Renal cortex interstitium (tissue), 11 donors: ENCODE data around the gene ETS1. TPM values are rescaled to one million over a fixed set of nuclear protein-coding genes. Genes with fewer than 3 reads are reported as not detected.

Experiments used
- DNase-seq, 11 donors: peaks; one replicate each; pipeline ENCODE4 v3.0.0-alpha.2; 2013; ENCODE audit warnings: low read depth in 9 of 11, low spot score in 4 of 11; ENCODE audit errors: extremely low read depth in 1 of 11
- polyA plus RNA-seq, 3 donors: library from polyadenylated mRNA; unstranded; fragments of 120-200 nt; gene quantifications; one replicate each; pipeline ENCODE4 v1.2.1, GENCODE V29; 2013; ENCODE audit not compliant: insufficient read length in 3 of 3

Gene ETS1
- polyA plus RNA-seq, 3 donors, result 64.5 to 84.2 (median 74.3) TPM

DNA sequence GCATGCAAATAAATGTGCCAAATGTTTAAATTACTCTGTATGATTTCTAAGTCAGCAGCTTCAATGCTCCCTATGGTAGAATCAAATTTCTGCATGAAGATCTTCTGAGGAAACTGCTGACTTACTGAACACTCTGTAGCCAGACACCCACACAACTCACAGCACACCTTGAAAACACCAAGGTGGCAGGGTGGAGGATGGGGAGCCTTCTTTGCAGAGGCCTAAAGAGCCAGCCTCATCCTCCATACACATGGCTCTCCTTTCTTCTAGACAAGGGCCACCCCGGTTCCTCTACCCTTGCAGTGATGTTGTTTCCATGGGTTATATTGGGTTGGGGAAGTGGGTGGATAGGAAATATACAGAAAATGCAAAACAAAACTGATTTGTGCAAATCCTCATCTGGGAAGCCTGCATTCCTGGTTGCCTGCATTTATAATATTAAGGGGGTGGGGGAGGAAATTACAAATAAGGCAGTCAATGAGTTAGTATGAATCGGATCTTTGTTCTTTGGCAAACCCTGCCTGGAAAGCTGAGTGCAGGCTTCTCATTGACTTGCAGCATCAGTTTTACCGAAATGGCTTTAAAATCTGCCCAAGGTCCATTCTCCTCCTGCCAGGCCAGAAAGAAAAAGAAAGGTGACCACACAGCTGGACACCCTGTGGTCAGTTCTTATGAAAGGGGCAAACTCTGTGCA lies 15.8 kb upstream of the ETS1 start:
- no peak for DNase-seq

DNA sequence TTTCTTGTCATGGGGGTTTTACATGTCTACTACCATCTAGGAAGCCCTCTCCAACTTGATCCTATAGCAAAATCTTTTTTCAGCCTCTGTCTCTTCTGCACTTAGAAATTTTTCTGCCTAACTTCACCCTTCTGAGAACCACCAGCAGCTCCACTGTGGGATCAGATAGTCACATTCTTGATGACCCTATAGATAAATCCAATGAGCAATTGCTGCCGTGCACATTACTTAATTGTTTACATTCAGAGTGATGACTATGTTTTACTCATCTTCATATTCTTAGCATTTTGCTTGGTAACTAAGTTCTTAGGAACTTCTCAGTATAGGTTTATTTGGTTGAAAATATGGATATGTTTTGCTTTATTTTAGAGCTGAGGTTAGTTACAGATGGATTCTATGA lies 12.4 kb upstream of the ETS1 start:
- DNase-seq, result no peak

DNA sequence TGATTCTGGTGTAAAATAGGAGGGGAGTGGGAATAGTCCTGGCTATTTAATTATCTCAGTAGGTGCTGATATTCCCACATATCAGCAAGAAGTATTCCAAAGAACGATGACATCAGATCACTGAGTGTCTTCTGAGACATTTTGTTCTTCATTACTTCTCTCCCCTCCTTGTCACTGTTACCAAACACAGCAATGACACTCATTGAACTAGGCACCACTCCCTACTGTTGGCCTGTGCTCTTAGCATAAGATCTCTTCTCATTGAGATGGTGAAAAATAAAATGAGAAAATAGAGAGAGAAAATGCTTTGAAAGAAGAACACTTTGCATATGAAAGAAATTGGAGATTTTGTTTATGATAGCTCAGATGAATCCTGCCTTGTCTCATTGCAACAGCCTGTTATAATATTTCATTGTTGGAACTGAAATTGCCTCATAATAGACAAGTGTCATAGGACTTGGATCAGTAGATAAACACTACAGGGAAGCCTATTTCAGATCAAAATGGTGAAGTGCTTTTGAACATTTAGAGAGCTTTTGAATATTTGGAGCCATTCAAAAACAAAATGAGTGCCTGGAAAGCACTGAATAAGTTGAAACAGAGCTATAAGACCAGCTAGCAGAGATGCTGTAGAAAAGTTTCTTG lies 11.3 kb upstream of the ETS1 start:
- DNase-seq, result no peak

DNA sequence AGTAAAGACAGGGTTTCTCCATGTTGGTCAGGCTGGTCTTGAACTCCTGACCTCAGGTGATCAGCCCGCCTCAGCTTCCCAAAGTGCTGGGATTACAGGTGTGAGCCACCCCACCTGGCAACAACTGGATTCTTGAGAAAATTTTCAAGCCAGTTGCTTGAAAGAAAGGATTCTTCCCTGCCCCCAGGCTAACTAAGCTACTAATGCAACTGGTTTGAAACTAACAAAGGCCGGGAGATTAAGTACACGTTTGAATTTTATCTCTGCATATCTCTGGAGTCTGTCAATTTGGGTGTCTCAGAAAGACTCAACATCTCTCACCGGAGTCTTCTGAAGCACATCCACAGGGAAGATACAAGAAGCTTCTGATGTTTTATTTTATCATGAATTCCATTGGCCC lies 10.7 kb upstream of the ETS1 start:
- no peak for DNase-seq

DNA sequence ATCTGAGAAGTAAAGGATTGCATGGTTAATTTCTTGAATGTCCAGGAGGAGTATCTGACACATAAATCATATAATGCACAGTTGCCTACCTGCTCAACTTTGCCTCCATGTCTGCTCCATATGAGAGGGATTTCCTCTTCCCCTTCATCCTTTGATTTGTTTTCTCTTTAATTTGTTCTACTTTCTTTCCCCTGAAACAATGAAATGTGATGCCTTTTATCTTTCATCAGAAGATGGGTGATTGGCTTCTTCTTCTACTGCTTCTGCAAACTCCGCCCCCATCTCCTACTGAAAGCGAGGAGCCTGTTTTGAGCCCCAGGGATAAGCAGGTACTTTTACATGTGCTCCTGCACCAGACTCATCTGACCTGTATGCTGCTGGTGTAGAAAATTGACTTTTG lies 9.9 kb upstream of the ETS1 start:
- DNase-seq, result no peak

DNA sequence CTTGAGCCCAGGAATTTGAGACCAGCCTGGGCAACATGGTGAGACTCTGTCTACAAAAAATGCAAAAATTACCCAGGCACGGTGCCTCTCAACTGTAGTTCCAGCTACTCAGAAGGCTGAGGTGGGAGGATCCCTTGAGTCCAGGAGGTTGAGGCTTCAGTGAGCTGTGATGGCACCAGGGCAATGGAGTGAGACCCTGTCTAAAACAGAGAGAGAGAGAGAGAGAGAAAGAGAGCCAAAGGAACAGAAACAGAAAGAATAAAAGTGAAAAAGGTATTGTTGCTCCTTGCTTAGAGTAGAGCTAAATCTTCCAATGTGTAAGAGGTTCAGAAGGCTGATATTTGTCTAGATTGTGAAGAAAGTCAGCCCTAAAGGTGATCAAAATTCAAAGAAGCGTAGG lies 8.9 kb upstream of the ETS1 start:
- DNase-seq, result no peak

DNA sequence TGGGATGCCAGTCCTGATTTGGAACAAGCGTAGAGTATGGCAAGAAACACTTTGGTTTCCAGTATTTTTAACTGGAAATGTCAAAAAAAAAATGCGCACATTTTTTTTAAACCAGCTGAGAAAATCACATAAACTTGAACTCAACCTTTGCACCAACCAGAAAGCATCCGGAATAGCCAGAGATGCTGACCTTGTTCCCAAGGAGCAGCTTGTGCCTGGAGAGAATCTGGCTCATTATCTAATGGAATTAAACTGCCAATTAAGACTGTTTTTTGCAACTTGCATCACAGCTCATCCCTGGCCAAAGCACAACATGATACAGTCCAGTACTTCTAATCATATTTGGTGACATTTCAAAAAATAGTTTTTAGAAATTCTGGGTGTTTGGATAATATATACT lies 8.4 kb upstream of the ETS1 start:
- no peak for DNase-seq

DNA sequence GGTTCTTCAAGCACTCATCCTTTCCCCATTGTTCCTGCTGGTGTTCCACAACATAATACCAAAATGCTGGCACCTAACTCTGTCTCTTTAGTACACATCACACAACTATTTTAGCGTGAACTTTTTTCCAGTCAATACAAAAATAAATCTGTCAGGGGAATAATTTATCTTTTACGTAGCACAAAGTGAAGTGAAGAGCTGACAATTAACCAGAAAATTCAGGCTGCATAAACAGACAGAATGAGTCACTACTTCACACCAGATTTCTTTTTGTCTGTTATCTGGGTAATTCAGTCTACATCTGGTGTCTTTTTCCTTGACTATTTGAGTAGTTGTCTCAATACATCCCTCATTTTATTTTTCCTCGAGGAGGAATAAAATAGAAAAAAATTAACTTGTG lies 7.9 kb upstream of the ETS1 start:
- no peak for DNase-seq

DNA sequence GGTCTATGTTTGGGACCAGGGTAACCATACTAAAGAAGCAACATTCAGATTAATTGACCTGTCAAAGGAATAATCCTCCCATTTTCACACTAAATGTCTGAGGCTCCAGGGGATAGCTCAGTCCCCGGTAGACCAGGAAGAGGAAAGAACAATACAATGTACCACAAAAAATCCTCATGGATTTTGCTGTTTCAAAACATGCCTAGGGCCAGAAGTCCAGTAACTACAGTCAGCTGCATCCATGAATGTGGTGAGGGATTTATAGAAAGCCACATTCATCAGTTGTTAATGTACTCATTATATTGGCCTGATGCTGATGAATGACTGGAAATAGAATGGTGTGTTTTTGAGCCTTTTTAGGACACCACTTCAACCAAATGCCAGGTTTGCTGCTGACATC lies 6.9 kb upstream of the ETS1 start:
- DNase-seq, result no peak

DNA sequence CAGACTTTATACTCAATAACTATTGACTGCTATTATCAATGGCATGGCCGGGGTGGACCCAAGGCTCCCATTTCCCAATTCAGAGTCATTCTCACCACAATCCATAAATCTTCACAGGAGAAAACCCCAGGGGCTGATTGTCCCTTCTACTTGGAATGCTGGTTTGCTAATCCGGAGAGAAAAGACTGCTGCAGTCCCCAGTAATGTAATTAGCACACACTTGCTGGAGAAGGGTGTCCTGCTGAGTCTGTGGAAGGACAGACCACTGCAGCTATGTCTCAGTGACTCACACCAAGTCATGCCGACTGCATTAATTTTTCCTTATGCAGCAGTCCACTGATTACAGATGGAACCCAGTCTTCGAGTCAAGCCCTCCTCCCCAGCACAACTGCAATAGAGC lies 5.9 kb upstream of the ETS1 start:
- no peak for DNase-seq

DNA sequence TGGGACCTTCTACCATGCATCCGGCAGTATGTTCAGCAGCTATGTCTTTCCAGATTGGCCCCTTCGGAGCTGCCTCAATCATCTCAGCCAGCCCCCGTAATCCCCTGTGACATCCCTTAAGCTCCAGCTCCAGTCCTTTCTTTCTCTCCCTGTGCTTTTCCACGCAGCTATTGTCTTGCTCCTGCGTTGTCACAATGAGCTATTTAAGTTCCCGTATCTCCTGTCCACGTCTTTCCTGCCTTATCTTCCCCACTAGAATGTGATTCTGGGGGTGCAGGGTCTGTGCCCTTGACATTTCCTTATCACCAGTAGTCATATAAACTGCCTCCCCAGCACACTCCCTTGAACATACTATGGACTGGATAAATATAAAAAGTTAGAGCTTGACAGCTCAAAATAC lies 5.1 kb upstream of the ETS1 start:
- DNase-seq, result no peak

DNA sequence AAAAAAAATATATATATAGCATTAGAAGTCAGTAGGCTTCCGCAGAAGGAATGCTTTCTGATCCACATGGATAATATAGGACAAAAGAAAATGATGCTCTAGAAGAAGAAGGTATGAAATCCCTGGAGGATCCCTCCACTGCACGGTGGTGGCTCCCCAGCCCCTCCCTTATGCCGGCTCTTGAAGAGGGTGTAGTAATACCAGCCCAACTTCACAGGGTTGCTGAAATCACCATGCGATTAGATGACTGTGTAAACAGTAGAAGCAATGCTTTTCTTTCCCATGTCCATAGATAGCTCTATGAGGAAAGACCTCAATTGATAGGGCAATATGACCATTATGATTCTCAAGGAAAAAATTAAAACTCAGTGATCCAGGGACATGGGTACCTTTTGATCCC lies 3.2 kb upstream of the ETS1 start:
- no peak for DNase-seq

DNA sequence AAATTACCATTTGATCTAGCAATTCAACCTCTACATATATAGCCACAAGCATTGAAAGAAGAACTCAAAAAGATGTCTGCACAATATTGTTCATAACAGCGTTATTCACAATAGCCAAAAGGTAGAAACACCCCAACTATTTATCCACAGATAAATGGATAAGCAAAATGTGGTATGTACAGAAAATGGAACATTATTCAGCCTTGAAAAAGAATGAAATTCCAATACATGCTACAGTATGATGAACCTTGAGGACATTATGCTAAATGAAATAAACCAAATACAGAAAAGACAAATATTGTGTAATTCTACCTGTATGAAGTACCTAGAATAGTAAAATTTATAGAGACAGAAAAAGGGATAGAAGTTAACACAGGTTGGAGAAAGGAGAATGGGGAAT lies 2.6 kb upstream of the ETS1 start:
- no peak for DNase-seq

DNA sequence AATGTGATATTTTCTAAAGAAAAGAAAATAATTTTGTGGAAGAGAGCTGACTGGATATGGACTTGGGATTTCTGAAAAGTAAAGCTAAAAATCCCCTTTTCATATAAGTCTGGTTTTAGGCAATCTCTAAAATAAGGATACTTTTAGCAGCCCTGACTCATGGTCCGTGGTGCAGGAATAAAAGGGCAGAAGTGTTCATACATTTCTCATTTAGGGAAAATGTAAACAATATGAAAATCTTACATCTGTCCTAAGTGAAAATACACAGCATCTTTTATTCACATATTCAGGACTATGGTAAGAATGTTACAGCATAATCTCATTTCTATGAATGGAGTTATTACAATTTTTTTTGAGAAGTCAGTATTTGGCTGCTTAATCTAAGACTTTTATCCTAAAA lies 735 bp upstream of the ETS1 start:
- DNase-seq, result no peak

DNA sequence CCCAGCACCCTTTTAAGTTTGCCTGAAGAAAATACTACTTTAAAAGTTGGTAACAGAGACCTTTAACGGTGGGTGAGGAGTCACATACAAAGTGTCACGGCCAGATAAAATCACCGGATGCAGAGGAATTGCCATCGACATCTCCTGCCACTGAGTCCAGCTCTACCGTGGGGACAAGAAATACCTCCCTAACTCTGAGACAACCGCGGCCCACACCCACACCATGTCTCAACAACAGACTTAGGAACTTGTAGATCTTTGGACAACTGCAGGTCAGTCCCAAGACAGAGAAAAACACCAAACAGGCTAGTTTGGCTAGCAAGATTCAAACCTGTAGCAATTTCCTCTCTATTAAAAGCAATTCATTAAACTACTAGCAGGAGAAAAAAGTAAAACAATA lies 669 bp downstream of the ETS1 start:
- DNase-seq, result no peak

DNA sequence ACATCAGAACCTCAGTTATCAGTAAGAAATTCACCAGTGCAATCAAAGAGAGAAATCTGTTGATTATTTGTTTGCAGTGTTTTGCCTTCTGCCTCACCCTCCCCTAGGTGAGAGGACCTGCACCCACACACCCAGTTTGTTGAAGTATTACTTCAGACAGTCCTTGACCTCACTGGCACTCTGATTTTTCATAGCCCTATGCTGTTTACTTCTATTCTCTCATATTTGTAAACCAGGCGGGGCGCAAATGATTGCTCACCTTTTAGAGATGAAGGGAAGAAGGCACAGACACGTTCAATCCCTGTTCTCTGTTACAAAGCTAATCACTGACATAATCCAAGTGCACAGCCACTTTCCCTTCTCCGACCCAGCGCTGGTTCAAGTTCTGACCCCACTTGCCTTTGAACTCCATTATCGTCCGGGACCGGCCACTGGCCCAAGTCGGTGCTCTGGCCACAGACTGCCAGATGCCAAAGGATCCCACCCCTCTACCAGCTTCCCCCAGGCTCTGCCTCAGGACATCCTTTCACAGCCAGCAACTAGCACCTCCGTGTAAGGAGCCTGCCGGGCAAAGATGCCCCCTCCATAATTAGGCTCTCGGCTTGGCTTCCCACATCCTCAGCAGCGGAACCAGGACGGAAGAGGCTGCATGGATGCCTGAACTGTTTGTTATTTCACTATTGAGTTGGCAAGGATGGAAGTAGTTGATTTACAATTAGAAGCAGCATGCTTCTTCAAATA lies 1.7 kb downstream of the ETS1 start:
- no peak for DNase-seq

DNA sequence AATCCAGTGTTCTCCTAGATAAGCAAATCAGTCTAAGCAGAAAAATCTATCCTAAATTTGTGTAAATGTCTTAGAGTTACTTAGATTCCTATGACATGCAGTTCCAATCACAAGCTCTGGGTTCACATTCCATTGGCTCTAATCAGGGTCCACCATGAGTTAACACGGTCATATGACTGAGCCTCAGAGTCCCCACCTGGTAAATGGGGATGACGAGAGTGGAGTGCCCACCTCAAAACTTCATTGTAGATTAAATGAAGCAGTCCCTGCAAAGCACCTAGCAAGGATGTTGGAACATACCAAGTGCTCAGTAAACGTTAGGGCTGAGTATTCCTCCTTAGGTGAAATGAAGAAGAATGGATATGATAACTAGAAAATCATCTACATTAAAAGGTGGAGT lies 3.1 kb downstream of the ETS1 start:
- DNase-seq, result no peak

DNA sequence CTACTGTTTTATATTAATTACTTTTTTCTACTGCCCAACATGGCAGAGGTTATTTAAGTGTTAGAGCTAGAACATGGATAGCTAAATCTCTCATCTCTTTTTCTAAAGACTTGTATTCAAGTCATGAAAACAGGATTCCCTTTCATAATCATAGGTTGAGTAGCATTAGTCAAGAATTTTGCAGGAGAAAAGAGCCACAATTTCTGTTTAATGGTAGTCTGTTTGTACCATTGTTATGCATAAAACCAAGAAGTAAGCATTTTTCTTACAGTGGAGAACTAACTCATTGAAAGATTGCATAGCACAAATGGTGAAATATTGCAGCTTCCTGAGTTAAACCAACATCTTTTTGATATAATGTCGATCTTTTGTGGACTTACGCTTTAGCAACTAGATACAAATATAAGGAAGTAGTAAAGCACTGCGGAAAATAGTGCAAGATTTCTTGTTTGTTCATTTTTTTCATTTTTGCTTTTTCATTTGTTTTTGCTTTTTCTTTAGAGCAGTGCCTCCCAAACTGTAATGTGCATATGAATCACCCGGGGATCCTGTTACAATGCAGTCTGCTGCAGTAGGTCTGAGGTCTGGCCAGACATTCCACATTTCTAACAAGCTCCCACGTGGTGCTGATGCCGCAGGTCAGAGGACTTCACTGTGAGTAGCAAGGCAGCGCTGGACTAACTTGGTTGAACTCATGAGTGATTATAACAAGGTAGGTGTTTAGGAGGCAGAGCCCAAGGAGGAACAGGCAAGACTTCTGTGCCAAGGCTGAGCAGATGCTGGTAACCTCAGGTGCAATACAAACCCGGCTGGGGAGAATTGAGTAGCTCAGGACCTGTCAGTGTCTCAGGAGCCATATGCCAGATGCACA lies 4.6 kb downstream of the ETS1 start:
- DNase-seq, result peak in 2 of 11 donors; percentile 47 to 67

DNA sequence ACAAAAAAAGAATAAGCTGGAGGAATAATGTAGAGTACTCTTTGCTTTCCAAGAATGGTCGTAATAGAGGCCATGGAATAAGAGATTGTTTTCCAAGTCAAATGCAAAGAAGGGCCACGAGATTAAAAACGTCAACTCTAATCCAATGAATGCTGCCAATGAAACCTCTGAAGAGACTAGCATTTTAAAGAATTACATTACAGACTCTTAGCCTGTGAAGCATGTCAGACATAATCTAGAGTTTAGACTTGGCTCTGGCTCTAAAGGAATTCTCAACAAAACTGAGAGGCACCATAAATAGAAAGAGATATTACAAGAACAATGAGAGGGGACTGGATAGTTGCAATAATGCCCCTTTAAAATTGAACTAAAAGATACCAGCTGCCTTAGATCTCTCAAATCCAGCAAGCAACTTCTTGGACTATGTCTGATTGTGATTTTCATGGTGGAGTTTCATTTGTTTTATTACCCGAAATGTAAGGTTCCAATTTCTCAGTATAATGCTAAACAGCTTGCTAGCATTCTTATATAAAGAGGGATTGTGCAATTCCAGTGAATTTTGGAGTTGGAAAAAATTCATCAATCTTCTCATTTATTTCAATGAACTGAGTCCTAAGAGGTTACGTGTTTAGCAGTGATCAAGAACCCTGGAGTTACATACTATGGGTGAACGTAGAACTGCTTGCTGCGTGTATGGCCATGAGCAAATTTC lies 5.6 kb downstream of the ETS1 start:
- no peak for DNase-seq
